HG02970 (cell line): ENCODE data around the gene ESPNL.

Source experiments
- ATAC-seq: cut with Tn5 transposase; IDR thresholded peaks from one replicate; pipeline ENCODE4 v1.9.1; 2021; ENCODE audit warnings: mild to moderate bottlenecking, moderate library complexity, moderate number of reproducible peaks; ENCODE audit not compliant: unreplicated experiment, low FRiP score

Gene ESPNL

DNA sequence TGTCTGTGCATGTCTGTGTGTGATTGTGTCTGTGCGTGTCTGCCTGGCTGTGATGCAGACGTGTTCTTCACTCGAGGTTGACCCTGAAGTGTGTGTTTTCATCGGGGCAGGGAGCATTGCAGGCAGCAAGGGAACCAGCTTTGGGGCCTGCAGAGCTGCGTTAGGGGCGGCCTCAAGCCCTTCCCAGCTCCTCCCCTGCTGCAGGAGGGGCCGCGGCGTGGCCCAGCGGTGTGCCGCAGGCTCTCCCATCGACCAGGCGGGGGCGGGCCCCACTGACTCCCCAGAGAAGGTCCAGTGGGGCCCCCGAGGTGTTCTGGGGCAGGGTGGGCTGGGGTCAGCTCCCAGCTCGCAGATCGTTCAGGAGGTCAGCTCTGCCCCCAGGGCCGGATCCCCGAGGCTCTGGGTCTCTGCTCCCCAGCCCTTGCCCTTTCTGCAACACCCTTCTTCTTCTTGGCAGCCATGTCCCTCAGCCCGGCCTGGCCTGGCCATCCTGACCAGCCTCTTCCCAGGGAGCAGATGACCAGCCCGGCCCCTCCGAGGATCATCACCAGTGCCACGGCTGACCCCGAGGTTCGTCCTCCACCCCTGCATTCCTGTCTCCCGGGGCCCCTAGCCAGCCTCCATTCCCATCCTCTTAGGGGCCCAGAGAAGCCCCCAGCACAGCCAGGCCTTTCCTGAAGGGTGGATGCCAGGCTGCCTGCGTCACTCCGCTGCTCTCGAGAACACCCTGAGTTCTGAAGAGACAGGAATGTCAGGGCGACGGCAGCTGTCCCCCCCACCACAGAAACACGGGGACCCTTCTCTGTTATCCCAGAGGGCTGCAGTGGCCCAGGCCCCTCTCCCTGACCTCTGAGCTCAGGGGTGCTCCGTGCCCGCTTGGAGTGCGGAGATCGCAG lies 27.3 kb downstream of the ESPNL start:
- no peak for ATAC-seq

DNA sequence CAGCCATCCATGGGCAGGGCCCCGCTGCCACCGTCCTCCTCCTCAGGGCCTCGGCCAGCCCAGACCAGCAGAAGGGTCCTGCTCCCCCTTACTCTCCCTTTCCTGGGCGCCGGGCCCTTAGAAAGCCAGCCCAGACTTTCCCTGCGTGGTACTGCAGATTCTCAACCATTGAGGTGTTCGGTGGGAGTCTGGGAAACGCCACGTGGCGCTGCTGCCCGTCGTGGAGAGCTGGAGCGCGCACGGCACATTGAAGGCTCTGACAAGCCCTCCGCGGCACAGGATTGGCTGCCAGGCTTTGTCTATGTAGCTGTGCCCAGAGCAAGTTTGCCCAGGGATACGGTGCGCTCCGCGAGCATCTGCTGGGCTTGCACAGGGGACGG lies 27.9 kb downstream of the ESPNL start:
- no peak for ATAC-seq

DNA sequence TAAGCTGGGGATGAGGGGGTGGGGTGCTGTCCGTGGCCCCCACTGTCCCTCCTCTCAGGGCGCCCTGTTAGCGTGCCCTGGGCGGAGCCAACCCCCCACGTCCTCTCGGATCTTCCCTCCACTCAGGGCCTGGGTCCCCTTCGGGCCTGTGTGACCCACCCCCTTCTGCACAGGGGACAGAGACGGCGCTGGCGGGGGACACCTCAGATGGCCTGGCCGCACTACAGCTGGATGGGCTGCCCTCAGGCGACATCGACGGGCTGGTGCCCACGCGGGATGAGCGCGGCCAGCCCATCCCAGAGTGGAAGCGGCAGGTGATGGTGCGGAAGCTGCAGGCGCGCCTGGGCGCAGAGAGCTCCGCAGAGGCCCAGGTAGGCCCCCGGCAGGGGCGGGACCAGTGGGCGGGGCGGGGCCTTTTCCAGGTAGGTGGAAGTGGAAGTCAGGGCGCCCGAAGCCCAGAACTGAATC lies 28.4 kb downstream of the ESPNL start:
- ATAC-seq, result no peak

DNA sequence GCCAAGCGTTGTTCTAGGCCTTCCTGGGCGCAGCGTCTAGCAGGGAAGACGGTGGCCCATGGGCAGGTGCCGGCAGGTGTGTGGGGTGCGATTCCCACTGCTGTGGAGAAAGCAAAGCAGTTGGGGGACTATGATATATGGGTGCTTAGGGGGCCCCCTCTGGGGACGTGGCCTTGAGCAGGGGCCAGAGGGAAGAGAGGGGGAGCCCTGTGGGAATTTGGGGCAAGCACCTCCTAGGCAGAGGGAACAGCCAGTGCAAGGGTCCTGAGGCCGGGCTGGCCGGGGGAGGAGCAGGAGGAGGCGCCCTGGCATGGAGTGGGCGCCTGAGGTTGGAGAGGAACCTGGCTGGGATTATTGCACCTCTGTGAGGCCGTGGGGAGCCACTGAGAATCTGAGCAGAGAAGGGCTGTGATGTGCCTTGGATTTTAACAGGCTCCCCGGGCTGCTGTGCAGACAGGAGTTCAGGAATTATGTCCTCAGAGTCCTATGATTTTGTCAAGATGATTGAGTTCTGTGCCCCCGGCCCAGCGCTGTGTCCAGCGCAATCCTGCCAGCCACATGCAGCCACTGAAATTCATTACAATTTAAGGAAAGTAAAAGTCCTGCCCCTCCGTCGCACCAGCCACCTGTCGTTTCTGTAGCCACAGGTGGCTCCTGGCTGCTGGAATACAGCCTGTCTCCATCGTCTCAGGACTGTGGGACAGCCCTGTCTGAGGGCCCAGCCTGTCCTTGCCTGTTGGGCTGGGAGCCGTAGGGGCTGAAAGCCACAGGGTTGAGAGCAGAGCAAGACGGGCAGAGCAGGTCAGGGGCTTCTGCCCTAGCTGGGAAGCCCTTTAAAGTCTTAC lies 29.2 kb downstream of the ESPNL start:
- ATAC-seq, result no peak

DNA sequence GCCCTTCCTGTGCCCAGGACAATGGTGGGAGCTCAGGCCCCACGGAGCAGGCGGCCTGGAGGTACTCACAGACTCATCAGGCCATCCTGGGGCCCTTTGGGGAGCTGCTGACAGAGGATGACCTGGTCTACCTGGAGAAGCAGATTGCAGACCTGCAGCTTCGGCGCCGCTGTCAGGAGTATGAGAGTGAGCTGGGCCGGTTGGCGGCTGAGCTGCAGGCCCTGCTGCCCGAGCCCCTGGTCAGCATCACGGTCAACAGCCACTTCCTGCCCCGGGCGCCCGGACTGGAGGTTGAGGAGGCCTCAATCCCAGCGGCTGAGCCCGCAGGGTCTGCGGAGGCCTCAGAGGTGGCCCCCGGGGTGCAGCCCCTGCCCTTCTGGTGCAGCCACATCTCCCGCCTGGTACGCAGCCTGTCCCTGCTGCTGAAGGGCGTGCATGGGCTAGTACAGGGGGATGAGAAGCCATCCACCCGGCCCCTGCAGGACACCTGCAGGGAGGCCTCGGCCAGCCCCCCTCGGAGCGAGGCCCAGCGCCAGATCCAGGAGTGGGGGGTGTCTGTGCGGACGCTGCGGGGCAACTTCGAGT lies 30.1 kb downstream of the ESPNL start:
- no peak for ATAC-seq

- no peak for ATAC-seq
These were observed 30.8 kb downstream of the ESPNL start for GRCh38 chr2:238130696-238131628.

GRCh38 chr2:238131761-238132462 lies 31.8 kb downstream of the ESPNL start:
- ATAC-seq, result no peak

DNA sequence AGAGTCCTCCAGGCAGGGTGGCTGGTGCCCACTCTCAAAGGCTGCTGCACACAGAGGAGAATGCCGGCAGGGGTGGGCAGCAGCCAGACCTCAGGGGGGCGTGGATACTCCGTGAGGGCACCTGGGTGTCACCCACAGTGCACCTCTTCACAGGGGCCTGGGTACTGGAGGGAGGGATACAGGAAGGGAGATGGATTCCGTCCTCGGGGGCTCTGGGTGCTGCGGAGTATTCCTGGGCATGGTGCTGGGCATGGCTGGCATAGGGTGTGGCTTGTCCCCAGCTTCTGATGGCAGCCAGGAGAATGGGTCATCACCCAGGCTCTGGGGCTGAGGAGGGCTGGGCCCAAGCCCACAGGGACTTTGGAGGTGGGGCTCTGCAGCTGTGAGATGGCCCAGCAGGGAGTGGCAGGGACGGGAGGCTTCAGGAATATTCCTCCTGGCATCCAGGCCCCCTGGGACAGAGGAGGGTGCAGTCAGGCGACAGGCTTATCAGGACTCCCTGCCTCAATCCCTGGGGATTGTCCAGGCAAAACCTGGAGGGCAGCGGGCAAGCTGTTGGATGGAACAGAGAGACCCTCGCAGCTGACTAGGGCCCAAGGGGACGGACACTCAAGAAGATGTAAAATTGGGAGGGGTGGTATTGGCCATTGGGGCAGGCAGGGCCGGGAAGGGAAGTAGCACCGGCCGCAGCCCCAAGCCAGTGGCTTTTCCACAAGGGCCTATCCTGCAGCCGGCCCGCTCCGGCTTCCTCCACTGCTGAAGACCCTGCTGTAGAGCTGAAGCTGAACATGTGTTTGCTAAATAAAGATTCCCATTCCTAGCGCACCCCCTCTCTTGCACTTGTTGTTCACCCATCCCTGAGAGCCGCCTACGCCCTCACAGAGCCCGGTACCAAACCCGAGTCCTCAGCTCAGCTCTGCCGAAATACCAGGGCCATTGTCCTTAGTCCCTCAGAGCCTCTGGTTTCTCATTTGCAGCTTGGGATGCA lies 32.6 kb downstream of the ESPNL start:
- no peak for ATAC-seq

DNA sequence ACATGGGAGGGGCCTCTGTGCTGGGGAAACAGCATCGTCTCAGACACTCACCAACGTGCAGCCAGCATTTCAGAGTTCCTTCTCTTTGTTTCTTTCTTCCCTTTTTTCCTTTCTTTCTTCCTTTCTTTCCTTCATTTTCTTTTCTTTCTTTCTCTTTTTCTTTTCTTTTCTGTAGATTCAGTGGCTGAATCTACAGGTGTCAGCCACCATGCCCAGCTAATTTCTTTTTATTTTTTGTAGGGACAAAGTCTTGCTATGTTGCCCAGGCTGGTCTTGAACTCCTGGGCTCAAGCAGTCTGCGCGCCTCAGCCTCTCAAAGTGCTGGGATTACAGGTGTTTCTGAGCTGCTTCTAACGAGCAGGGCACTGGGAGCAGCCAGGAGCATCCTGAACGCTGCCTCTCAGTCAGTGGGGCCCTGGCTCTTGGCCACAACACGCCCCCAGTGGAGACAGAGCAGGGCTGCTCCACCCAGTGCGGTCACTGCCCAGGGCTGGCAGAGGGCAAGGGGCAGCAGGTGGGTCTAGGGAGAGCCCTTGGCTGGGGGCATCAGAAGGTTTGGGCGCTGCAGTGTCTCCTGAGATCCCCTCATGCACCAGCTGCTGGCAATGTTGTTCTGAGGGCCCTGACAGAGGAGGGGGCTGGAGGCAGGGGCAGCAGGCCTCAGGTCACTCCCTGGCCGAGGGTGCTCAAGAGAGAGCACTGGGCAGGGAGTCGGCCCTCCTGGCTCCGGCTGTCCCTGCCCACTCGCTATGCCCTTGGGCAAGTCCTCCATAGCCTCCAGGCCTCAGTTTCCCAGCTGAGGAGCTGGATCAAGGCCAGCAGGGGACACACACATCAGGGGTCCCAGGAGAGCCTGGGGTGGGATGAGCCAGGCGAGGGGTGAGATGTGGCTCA lies 33.6 kb downstream of the ESPNL start:
- ATAC-seq, result no peak

DNA sequence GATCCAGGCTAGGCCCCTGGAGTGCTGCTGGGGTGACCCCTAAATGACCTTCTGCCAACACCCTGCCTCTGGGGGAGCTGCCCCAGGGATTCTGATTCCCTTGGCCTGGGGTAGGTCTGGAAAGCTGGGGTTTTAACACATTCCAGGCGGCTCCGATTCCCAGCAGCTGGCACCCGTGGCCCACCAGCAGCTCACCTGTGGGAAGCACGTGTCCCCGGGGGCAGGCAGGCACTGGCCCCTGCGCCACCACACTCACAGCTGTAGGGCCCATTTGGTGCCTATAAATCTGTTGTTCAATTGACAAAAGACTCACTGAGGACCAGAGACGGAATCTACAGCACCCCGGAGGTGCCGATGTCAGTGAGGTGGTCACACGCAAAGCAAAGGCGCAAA lies 34.2 kb downstream of the ESPNL start:
- ATAC-seq, result no peak

DNA sequence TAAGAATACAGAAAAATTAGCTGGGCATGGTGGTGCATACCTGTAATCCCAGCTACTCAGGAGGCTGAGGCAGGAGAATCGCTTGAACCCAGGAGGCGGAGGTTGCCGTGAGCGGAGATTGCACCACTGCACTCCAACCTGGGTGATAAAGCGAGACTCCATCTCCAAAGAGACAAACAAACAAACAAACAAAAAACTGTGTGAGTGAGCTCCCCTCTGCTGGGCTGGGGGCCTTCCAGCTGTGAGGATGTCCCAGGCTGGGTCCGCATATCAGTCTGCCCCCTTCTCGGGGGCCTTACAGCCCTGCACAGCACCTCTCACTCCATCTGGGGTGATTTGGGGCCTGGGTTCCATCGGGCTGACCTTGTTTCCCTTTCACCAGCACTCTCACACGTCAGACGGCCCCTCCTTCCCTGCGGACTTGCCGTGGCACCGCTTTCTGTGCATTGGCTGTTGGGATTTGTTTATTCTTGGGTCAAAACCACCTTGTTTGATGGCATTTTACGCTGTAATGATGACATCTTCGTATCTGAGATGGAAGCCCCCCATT lies 35.5 kb downstream of the ESPNL start:
- no peak for ATAC-seq

GRCh38 chr2:238136820-238137537 lies 36.8 kb downstream of the ESPNL start:
- ATAC-seq, result no peak

- ATAC-seq, result no peak
These were observed 37.7 kb downstream of the ESPNL start for GRCh38 chr2:238137885-238138284.

GRCh38 chr2:238138331-238139195 lies 38.4 kb downstream of the ESPNL start, which contains the start of gene KLHL30:
TSS of gene KLHL30 (plus strand) at chr2:238138668. CDS start at chr2:238140755, 2,087 bp downstream.
- ATAC-seq, result no peak
